SK-N-SH treated with all-trans-retinoic acid at 6 μM for 48 hours (cell line): ENCODE data around the gene DNAH1.

Experiments
- ATAC-seq: fragments of 200-7000 bp; cut with Tn5 transposase; 3 replicates; pipeline ENCODE4 v1.9.1; 2020; ENCODE audit warnings: mild to moderate bottlenecking, moderate library complexity
- ARNTL ChIP-seq: fragments of 450-650 bp; formaldehyde crosslinking; IDR thresholded peaks from 2 replicates; pipeline ENCODE4 v1.5.0; 2020; ENCODE audit warnings: low read depth, mild to moderate bottlenecking, moderate library complexity, borderline replicate concordance
- BACH2 ChIP-seq: fragments of 250-450 bp; sonication (Bioruptor Pico); IDR thresholded peaks from 2 replicates; pipeline ENCODE4 v1.9.0; 2021; ENCODE audit warnings: mild to moderate bottlenecking, borderline replicate concordance
- CSDC2 ChIP-seq: fragments of 250-450 bp; sonication (Bioruptor Pico); IDR thresholded peaks from 2 replicates; pipeline ENCODE4 v1.5.0; 2020; ENCODE audit warnings: mild to moderate bottlenecking, moderate library complexity
- GLIS3 ChIP-seq: fragments of 250-450 bp; sonication (Bioruptor Pico); IDR thresholded peaks from 2 replicates; pipeline ENCODE4 v1.5.0; 2020; ENCODE audit warnings: mild to moderate bottlenecking, moderate library complexity
- ISL1 ChIP-seq: fragments of 250-450 bp; sonication (Bioruptor Pico); IDR thresholded peaks from 2 replicates; pipeline ENCODE4 v2.1.2; 2022; ENCODE audit warnings: mild to moderate bottlenecking, moderate library complexity
- OSR1 ChIP-seq: fragments of 250-450 bp; sonication (Bioruptor Pico); IDR thresholded peaks from 2 replicates; pipeline ENCODE4 v1.8.0; 2022; ENCODE audit warnings: moderate library complexity, mild to moderate bottlenecking, inconsistent platforms
- SNAI2 ChIP-seq: fragments of 250-450 bp; sonication (Bioruptor Pico); IDR thresholded peaks from 2 replicates; pipeline ENCODE4 v1.5.0; 2020; ENCODE audit warnings: mild to moderate bottlenecking, moderate library complexity
- TCF4 ChIP-seq: fragments of 250-450 bp; sonication (Bioruptor Pico); IDR thresholded peaks from 2 replicates; pipeline ENCODE4 v1.8.0; 2021; ENCODE audit warnings: mild to moderate bottlenecking, moderate library complexity, borderline replicate concordance
- TOX ChIP-seq: fragments of 250-450 bp; sonication (Bioruptor Pico); IDR thresholded peaks from 2 replicates; pipeline ENCODE4 v1.8.0; 2021; ENCODE audit warnings: mild to moderate bottlenecking, moderate library complexity, borderline replicate concordance
- ZC3H10 ChIP-seq: fragments of 250-450 bp; sonication (Bioruptor Pico); IDR thresholded peaks from 2 replicates; pipeline ENCODE4 v1.5.1; 2021; ENCODE audit warnings: mild to moderate bottlenecking, moderate library complexity
- ZFP30 ChIP-seq: fragments of 450-650 bp; formaldehyde crosslinking; IDR thresholded peaks from 2 replicates; pipeline ENCODE4 v1.5.0; 2022; ENCODE audit warnings: mild to moderate bottlenecking, moderate library complexity
- ZNF8 ChIP-seq: fragments of 450-650 bp; formaldehyde crosslinking; IDR thresholded peaks from 2 replicates; pipeline ENCODE4 v1.5.0; 2020; ENCODE audit warnings: mild to moderate bottlenecking, moderate library complexity
- TF ChIP-seq, protein P1 (sequence below): fragments of 250-450 bp; sonication (Bioruptor Pico); IDR thresholded peaks from 2 replicates; pipeline ENCODE4 v1.5.1; 2021; ENCODE audit warnings: mild to moderate bottlenecking, moderate library complexity
- TF ChIP-seq, protein P2 (sequence below): fragments of 250-450 bp; sonication (Bioruptor Pico); IDR thresholded peaks from 2 replicates; pipeline ENCODE4 v1.5.0; 2020; ENCODE audit warnings: mild to moderate bottlenecking, moderate library complexity
- TF ChIP-seq, protein P3 (sequence below): fragments of 250-450 bp; sonication (Bioruptor Pico); IDR thresholded peaks from 2 replicates; pipeline ENCODE4 v1.8.0; 2021; ENCODE audit warnings: low read depth, mild to moderate bottlenecking, moderate library complexity, borderline replicate concordance
- TF ChIP-seq, protein P4 (sequence below): fragments of 250-450 bp; sonication (Bioruptor Pico); IDR thresholded peaks from 2 replicates; pipeline ENCODE4 v1.8.0; 2020; ENCODE audit warnings: mild to moderate bottlenecking, moderate library complexity, borderline replicate concordance
- TF ChIP-seq, protein P5 (sequence below): fragments of 250-450 bp; sonication (Bioruptor Pico); IDR thresholded peaks from 2 replicates; pipeline ENCODE4 v1.5.1; 2020; ENCODE audit warnings: low read depth, mild to moderate bottlenecking, moderate library complexity

DNAH1 gene

DNA sequence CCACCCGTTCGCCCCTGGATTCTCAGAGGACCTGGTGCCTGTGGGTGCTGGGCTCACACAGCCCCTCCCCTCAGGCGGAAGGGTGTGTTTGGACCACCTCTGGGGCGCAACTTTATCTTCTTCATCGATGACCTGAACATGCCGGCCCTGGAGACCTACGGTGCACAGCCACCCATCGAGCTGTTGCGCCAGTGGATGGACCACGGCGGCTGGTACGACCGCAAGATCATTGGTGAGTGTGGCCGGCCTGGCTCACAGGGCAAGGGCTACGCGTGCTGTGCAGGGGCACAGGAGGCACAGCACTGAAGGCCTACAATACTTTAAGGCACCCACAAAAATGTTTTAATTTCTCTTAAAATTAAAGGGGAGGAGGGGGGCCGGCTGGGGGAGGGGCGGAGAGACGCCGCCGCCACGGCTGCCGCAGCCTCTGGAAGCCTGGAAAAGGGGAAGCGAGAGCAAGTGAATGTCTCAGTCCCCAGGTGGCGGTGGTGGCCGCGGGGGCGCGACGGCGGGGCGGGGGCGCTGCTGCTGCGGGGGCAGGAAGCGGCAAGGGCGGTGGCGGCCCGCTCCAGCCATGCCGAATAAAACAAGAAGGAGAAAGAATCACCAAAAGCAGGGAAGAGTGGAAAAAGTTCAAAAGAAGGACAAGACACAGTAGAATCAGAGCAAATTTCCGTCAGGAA is 56.8 kb downstream of the DNAH1 start (continued):
- TF ChIP-seq, protein P1, sequence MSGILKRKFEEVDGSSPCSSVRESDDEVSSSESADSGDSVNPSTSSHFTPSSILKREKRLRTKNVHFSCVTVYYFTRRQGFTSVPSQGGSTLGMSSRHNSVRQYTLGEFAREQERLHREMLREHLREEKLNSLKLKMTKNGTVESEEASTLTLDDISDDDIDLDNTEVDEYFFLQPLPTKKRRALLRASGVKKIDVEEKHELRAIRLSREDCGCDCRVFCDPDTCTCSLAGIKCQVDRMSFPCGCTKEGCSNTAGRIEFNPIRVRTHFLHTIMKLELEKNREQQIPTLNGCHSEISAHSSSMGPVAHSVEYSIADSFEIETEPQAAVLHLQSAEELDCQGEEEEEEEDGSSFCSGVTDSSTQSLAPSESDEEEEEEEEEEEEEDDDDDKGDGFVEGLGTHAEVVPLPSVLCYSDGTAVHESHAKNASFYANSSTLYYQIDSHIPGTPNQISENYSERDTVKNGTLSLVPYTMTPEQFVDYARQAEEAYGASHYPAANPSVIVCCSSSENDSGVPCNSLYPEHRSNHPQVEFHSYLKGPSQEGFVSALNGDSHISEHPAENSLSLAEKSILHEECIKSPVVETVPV (CRISPR knock-in tag) = no peak
- TF ChIP-seq, protein P2, sequence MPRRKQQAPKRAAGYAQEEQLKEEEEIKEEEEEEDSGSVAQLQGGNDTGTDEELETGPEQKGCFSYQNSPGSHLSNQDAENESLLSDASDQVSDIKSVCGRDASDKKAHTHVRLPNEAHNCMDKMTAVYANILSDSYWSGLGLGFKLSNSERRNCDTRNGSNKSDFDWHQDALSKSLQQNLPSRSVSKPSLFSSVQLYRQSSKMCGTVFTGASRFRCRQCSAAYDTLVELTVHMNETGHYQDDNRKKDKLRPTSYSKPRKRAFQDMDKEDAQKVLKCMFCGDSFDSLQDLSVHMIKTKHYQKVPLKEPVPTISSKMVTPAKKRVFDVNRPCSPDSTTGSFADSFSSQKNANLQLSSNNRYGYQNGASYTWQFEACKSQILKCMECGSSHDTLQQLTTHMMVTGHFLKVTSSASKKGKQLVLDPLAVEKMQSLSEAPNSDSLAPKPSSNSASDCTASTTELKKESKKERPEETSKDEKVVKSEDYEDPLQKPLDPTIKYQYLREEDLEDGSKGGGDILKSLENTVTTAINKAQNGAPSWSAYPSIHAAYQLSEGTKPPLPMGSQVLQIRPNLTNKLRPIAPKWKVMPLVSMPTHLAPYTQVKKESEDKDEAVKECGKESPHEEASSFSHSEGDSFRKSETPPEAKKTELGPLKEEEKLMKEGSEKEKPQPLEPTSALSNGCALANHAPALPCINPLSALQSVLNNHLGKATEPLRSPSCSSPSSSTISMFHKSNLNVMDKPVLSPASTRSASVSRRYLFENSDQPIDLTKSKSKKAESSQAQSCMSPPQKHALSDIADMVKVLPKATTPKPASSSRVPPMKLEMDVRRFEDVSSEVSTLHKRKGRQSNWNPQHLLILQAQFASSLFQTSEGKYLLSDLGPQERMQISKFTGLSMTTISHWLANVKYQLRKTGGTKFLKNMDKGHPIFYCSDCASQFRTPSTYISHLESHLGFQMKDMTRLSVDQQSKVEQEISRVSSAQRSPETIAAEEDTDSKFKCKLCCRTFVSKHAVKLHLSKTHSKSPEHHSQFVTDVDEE (CRISPR knock-in tag) = no peak

DNA sequence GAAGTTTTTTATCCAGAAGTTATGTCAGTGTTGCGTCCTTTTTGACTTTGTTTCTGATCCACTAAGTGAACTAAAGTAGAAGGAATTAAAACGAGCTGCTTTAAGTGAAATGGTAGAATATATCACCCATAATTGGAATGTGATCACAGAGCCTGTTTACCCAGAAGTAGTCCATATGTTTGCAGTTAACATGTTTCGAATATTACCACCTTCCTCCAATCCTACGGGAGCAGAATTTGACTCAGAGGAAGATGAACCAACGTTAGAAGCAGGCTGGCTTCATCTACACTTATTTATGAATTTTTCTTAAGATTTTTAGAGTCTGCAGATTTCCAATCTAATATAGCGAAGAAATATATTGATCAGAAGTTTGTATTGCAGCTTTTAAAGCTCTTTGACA is 57.6 kb downstream of the DNAH1 start:
- ATAC-seq = peak; percentile 32; the same call in 2 of the 3 replicates
- TF ChIP-seq TCF4 (CRISPR knock-in tag) (no peak), ZC3H10 (CRISPR knock-in tag) (no peak)
- TF ChIP-seq, protein P3, sequence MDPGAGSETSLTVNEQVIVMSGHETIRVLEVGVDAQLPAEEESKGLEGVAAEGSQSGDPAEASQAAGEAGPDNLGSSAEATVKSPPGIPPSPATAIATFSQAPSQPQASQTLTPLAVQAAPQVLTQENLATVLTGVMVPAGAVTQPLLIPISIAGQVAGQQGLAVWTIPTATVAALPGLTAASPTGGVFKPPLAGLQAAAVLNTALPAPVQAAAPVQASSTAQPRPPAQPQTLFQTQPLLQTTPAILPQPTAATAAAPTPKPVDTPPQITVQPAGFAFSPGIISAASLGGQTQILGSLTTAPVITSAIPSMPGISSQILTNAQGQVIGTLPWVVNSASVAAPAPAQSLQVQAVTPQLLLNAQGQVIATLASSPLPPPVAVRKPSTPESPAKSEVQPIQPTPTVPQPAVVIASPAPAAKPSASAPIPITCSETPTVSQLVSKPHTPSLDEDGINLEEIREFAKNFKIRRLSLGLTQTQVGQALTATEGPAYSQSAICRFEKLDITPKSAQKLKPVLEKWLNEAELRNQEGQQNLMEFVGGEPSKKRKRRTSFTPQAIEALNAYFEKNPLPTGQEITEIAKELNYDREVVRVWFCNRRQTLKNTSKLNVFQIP = no peak
- TF ChIP-seq, protein P2 (CRISPR knock-in tag) = no peak

DNA sequence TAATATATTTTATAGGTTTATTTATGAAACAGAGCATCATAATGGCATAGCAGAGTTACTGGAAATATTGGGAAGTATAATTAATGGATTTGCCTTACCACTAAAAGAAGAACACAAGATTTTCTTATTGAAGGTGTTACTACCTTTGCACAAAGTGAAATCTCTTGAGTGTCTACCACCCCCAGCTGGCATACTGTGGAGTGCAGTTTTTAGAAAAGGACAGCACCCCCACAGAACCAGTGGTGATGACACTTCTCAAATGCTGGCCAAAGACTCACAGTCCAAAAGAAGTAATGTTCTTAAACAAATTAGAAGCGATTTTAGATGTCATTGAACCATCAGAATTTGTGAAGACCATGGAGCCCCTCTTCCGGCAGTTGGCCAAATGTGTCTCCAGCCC is 58.1 kb downstream of the DNAH1 start:
- TF ChIP-seq ZFP30 (CRISPR knock-in tag) = no peak
- TF ChIP-seq ARNTL (CRISPR knock-in tag) = no peak
- no peak for ATAC-seq

DNA sequence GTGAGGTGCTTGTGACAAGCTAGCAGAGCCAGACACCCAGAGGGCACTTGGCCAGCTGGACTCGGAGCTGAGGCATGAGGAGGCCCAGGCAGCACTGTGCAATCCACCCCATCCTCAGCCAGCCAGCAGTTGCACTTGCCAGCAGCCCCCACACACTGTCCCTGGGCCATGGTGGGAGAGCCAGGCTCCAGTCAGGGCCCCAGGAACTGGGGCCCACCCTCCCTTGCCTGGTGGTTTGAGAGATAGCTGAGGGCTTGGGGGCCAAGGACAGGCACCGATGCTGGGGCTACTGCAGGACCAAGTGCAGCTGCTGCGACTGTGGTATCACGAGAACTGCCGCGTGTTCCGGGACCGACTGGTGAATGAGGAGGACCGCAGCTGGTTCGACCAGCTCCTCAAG is 63.5 kb downstream of the DNAH1 start:
- no peak for ATAC-seq
- TF ChIP-seq CSDC2 = no peak
- TF ChIP-seq, protein P4, sequence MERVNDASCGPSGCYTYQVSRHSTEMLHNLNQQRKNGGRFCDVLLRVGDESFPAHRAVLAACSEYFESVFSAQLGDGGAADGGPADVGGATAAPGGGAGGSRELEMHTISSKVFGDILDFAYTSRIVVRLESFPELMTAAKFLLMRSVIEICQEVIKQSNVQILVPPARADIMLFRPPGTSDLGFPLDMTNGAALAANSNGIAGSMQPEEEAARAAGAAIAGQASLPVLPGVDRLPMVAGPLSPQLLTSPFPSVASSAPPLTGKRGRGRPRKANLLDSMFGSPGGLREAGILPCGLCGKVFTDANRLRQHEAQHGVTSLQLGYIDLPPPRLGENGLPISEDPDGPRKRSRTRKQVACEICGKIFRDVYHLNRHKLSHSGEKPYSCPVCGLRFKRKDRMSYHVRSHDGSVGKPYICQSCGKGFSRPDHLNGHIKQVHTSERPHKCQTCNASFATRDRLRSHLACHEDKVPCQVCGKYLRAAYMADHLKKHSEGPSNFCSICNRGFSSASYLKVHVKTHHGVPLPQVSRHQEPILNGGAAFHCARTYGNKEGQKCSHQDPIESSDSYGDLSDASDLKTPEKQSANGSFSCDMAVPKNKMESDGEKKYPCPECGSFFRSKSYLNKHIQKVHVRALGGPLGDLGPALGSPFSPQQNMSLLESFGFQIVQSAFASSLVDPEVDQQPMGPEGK (CRISPR knock-in tag) = no peak
- TF ChIP-seq, protein P5, sequence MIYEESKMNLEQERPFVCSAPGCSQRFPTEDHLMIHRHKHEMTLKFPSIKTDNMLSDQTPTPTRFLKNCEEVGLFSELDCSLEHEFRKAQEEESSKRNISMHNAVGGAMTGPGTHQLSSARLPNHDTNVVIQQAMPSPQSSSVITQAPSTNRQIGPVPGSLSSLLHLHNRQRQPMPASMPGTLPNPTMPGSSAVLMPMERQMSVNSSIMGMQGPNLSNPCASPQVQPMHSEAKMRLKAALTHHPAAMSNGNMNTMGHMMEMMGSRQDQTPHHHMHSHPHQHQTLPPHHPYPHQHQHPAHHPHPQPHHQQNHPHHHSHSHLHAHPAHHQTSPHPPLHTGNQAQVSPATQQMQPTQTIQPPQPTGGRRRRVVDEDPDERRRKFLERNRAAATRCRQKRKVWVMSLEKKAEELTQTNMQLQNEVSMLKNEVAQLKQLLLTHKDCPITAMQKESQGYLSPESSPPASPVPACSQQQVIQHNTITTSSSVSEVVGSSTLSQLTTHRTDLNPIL (CRISPR knock-in tag) = no peak
- TF ChIP-seq ZNF8 (CRISPR knock-in tag) = no peak
- TF ChIP-seq TCF4 (CRISPR knock-in tag) = no peak
- TF ChIP-seq ARNTL (CRISPR knock-in tag) = no peak
- no peak for TF ChIP-seq TOX (CRISPR knock-in tag)
- TF ChIP-seq GLIS3 (CRISPR knock-in tag) = no peak
- TF ChIP-seq OSR1 (CRISPR knock-in tag) = no peak
- no peak for TF ChIP-seq ISL1 (CRISPR knock-in tag)
- TF ChIP-seq, protein P1 (CRISPR knock-in tag) = no peak
- TF ChIP-seq BACH2 = no peak
- no peak for TF ChIP-seq SNAI2 (CRISPR knock-in tag)
- no peak for TF ChIP-seq ZFP30 (CRISPR knock-in tag)
- TF ChIP-seq, protein P2 (CRISPR knock-in tag) = no peak
